ENCODE data around the gene DNAJC21. TPM values are rescaled to one million over a fixed set of nuclear protein-coding genes. Genes with fewer than 3 reads are reported as not detected.

DNAJC21 gene
- total and polyA plus RNA-seq, 9 of the 15 experiments (the other 6 are each of a cell fraction or from before 2014, with no cell fraction given) = 26.6 to 105 (median 70.7) TPM

DNA sequence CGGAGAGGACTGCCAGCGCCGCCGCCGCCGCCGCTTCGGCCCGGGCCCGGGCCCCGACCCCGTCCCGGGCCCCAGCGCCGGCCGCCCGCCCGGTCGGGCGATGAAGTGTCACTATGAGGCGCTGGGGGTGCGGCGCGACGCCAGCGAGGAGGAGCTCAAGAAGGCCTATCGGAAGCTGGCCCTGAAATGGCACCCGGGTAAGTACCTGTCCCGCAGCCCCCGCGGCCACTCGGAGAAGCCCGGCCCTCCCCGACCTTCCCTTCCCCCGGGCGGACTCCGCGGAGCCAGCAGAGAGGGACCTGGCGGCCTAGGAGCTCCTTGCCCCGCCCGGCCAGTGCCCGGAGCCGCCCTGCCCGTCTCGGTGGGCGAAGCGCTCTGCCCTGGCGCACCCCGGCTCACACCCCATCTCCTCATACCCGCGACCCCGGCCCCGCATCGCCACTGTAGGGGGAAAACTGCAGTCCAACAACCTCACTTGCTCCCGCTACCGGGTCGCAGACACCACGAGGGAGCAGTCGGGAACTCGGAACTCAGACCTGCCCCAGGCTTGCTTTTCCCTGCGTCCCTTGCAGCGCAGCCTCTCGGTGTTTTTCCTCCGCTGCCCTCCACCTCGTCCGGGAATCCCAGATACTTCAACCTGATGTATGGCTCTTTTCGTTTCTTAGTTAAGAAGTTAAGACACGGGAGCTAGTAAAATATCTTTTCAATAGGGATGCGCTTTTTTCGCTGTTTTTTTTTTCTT, 532 bp downstream of the DNAJC21 start (continued):
- TF ChIP-seq ZFP36 (IDR thresholded peaks at IDR 0.05; ENCODE audit: low read depth, low read length, partially characterized antibody) (no peak), ZNF75A (CRISPR knock-in tag; IDR thresholded peaks at IDR 0.05) (no peak), ZNF668 (CRISPR knock-in tag; IDR thresholded peaks at IDR 0.05) (no peak), CBX5 (IDR thresholded peaks at IDR 0.05; ENCODE audit: borderline replicate concordance, low read depth) (no peak), TOE1 (IDR thresholded peaks at IDR 0.05; ENCODE audit: borderline replicate concordance) (peak; percentile 48; the same call in 1 of the 2 replicates), TOE1 (CRISPR knock-in tag; IDR thresholded peaks at IDR 0.05; ENCODE audit: borderline replicate concordance, low read depth) (no peak), TBP (optimal IDR thresholded peaks at IDR 0.05; ENCODE audit: low read depth, low read length) (peak; percentile 64), HDAC1 (IDR thresholded peaks at IDR 0.05) (peak in 1 of 2 experiments; percentile 82; a peak in 2 of 4 replicates), HOMEZ (CRISPR knock-in tag; IDR thresholded peaks at IDR 0.05) (no peak)
- TF ChIP-seq, protein P1, sequence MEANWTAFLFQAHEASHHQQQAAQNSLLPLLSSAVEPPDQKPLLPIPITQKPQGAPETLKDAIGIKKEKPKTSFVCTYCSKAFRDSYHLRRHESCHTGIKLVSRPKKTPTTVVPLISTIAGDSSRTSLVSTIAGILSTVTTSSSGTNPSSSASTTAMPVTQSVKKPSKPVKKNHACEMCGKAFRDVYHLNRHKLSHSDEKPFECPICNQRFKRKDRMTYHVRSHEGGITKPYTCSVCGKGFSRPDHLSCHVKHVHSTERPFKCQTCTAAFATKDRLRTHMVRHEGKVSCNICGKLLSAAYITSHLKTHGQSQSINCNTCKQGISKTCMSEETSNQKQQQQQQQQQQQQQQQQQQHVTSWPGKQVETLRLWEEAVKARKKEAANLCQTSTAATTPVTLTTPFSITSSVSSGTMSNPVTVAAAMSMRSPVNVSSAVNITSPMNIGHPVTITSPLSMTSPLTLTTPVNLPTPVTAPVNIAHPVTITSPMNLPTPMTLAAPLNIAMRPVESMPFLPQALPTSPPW (CRISPR knock-in tag; IDR thresholded peaks at IDR 0.05) = peak; percentile 84
